NB4 (cell line): Measurements from ENCODE around the gene ADAM17.

Experiments used
- MYC ChIP-seq: IDR thresholded peaks from 2 replicates; pipeline ENCODE4 v1.6.1; 2011; ENCODE audit warnings: low read depth, low read length
- TF ChIP-seq, protein P1 (sequence below): IDR thresholded peaks from one replicate; pipeline ENCODE4 v1.5.1; 2012; ENCODE audit warnings: low read depth, low read length
- TF ChIP-seq, protein P2 (sequence below): IDR thresholded peaks from 2 replicates; pipeline ENCODE4 v1.6.1; 2011; ENCODE audit warnings: low read depth, low read length

DNA sequence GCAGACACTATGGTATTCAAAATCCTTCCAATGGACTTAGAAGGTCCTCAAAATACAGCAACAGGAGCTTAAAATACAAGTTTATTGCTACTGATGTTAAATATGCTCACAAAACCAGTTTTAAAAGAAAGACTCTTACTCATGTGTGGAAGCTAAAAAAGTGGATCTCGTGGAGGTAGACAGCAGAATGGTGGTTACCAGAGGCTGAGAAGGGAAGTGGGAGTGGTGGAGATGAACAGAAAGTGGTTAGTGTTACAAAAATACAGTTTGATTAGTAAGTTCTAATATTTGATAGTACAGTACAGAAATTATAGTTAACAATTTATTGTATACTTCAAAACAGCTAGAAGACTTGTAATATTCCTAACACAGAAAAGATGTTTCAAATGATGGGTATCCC, 12.1 kb downstream of the ADAM17 start:
- TF ChIP-seq, protein P1, sequence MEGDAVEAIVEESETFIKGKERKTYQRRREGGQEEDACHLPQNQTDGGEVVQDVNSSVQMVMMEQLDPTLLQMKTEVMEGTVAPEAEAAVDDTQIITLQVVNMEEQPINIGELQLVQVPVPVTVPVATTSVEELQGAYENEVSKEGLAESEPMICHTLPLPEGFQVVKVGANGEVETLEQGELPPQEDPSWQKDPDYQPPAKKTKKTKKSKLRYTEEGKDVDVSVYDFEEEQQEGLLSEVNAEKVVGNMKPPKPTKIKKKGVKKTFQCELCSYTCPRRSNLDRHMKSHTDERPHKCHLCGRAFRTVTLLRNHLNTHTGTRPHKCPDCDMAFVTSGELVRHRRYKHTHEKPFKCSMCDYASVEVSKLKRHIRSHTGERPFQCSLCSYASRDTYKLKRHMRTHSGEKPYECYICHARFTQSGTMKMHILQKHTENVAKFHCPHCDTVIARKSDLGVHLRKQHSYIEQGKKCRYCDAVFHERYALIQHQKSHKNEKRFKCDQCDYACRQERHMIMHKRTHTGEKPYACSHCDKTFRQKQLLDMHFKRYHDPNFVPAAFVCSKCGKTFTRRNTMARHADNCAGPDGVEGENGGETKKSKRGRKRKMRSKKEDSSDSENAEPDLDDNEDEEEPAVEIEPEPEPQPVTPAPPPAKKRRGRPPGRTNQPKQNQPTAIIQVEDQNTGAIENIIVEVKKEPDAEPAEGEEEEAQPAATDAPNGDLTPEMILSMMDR = no peak
- TF ChIP-seq, protein P2, sequence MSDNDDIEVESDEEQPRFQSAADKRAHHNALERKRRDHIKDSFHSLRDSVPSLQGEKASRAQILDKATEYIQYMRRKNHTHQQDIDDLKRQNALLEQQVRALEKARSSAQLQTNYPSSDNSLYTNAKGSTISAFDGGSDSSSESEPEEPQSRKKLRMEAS = no peak
- TF ChIP-seq MYC = no peak
